Glutamatergic neuron (in vitro differentiated cells): Measurements from ENCODE around the gene VPS35L. TPM values are rescaled to one million over a fixed set of nuclear protein-coding genes. Genes with fewer than 3 reads are reported as not detected.
A peak's percentile ranks its signal among the peaks of the same experiment; 100 is the strongest.
"Not testable (repeated sequence)": the region's sequence is repeated elsewhere in the genome, so short reads cannot be mapped to it uniquely, and the experiment has no call there.

Source experiments
- DNase-seq: peaks from one replicate; pipeline ENCODE4 v3.0.0; 2022
- H3K27ac Mint-ChIP-seq: one replicate; pipeline ENCODE4 v1.8.0; 2020; ENCODE audit warnings: mild to moderate bottlenecking, mixed read lengths, inconsistent platforms; ENCODE audit not compliant: unreplicated experiment
- H3K27me3 Mint-ChIP-seq: one replicate; pipeline ENCODE4 v1.8.0; 2020; ENCODE audit warnings: mild to moderate bottlenecking, moderate library complexity, mixed read lengths, inconsistent platforms; ENCODE audit not compliant: unreplicated experiment
- H3K36me3 Mint-ChIP-seq: one replicate; pipeline ENCODE4 v1.8.0; 2020; ENCODE audit warnings: mild to moderate bottlenecking, mixed read lengths, inconsistent platforms; ENCODE audit not compliant: unreplicated experiment
- H3K4me1 Mint-ChIP-seq: one replicate; pipeline ENCODE4 v1.8.0; 2020; ENCODE audit warnings: mild to moderate bottlenecking, low read depth, mixed read lengths, inconsistent platforms; ENCODE audit not compliant: unreplicated experiment
- H3K4me3 Mint-ChIP-seq: one replicate; pipeline ENCODE4 v1.8.0; 2020; ENCODE audit warnings: mild to moderate bottlenecking, mixed read lengths, inconsistent platforms; ENCODE audit not compliant: unreplicated experiment
- H3K9me3 Mint-ChIP-seq: one replicate; pipeline ENCODE4 v1.8.0; 2020; ENCODE audit warnings: mild to moderate bottlenecking, moderate library complexity, mixed read lengths, inconsistent platforms; ENCODE audit not compliant: unreplicated experiment
- total RNA-seq: library from RNA; stranded (reverse); fragmentation: NEBNext Ultra II Directional; extraction: Animal tissue kit (Norgen Biotek cat#: 25700); gene quantifications from one replicate; pipeline ENCODE4 v1.2.1, GENCODE V29; 2021; ENCODE audit not compliant: unreplicated experiment
- TF ChIP-seq, protein P1 (sequence below): fragments of 200-600 bp; sonication (generic); IDR thresholded peaks from one replicate; pipeline ENCODE4 v1.5.0; 2021; ENCODE audit not compliant: partially characterized antibody, unreplicated experiment

The VPS35L gene
- total RNA-seq, 1 donor from 2014 or later = 57.1 TPM

DNA sequence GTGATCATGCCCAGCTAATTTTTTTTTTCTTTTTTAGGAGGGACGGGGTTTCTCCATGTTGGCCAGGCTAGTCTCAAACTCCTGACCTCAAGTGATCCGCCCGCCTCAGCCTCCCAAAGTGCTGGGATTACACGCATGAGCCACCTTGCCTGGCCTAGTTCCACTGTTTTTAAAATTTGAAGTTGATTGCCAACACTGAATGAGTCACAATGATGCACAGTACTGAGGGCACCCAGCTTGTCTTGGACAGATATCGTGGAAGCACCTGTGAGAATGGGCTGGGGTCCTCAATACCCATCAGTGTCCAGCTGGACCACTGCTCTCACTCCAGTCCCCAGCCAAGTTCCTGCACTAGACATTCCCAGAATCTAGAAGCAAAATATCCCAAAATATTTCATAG is 160.1 kb downstream of the VPS35L start:
- TF ChIP-seq, protein P1, sequence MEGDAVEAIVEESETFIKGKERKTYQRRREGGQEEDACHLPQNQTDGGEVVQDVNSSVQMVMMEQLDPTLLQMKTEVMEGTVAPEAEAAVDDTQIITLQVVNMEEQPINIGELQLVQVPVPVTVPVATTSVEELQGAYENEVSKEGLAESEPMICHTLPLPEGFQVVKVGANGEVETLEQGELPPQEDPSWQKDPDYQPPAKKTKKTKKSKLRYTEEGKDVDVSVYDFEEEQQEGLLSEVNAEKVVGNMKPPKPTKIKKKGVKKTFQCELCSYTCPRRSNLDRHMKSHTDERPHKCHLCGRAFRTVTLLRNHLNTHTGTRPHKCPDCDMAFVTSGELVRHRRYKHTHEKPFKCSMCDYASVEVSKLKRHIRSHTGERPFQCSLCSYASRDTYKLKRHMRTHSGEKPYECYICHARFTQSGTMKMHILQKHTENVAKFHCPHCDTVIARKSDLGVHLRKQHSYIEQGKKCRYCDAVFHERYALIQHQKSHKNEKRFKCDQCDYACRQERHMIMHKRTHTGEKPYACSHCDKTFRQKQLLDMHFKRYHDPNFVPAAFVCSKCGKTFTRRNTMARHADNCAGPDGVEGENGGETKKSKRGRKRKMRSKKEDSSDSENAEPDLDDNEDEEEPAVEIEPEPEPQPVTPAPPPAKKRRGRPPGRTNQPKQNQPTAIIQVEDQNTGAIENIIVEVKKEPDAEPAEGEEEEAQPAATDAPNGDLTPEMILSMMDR = no peak
- Mint-ChIP-seq H3K36me3 (no peaks in the 10 kb centered on the region), H3K4me3 (no peak overlapping the region), H3K27ac (no peak overlapping the region), H3K4me1 (peaks cover 8% of the 10 kb centered on the region), H3K27me3 (peaks cover 8% of the 10 kb centered on the region), H3K9me3 (peaks cover 2% of the 10 kb centered on the region)
- DNase-seq = no peak

DNA sequence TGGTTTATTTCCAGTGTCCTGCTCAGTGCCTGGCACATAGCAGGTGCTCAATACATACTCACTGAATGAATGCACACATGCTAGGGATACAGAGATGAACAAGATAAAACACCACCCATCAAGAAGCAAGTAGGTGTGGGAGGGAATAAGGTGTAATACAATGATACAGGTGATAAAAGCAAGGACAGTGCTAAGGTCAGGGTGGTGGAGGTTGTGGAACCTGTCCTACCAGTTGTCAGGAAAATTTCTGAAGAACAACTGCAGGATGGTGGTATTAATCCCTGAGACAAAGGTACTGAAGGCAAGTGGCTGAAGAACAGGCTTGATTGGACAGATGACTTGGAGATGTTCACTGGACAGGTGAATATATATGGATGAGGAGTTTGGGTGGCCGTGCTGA is 160.7 kb downstream of the VPS35L start:
- Mint-ChIP-seq H3K4me3 (peak overlapping the region; percentile 72), H3K4me1 (peaks cover 8% of the 10 kb centered on the region), H3K9me3 (peaks cover 2% of the 10 kb centered on the region), H3K36me3 (no peaks in the 10 kb centered on the region), H3K27me3 (peaks cover 8% of the 10 kb centered on the region), H3K27ac (no peak overlapping the region)
- DNase-seq = no peak
- TF ChIP-seq, protein P1 = no peak

DNA sequence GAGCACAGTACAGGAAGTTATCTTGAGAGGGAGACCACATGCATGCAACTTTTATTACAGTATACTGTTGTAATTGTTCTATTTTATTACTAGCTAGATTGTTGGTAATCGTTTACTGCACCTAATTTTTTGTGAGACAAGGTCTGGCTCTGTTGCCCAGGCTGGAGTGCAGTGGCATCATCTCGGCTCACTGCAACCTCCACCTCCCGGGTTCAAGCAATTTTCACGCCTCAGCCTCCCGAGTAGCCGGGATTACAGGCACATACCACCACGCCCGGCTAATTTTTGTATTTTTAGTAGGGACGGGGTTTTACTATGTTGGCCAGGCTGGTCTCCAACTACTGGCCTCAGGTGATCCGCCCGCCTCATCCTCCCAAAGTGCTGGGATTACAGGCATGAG is 161.2 kb downstream of the VPS35L start:
- Mint-ChIP-seq H3K4me3 (peak overlapping the region; percentile 92), H3K27ac (peak overlapping the region; percentile 92)
- not testable (repeated sequence) for DNase-seq, H3K36me3 Mint-ChIP-seq, H3K9me3 Mint-ChIP-seq, H3K4me1 Mint-ChIP-seq, H3K27me3 Mint-ChIP-seq

DNA sequence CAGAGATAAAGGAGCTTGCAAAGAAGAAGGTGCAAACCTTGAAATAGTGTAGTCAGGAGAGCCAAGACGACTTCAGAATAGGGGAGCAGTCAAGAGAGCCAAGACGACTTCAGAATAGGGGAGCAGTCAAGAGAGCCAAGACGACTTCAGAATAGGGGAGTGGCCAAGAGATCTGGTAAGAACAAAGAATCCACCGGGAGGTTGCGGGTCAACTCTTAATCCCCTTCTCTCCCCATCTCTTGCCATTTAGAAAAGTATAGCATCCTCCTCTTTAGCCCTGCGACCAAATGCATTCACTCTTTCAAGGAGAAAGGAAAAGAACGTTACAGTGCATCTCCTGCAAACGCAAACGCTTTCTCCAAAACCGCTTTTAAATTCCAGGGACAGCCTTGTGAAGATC is 161.8 kb downstream of the VPS35L start:
- Mint-ChIP-seq H3K36me3 (no peaks in the 10 kb centered on the region), H3K9me3 (no peaks in the 10 kb centered on the region), H3K4me3 (peak overlapping the region; percentile 92), H3K27me3 (peaks cover 3% of the 10 kb centered on the region), H3K27ac (peak overlapping the region; percentile 92), H3K4me1 (peaks cover 8% of the 10 kb centered on the region)
- no peak for DNase-seq
- TF ChIP-seq, protein P1 = no peak

DNA sequence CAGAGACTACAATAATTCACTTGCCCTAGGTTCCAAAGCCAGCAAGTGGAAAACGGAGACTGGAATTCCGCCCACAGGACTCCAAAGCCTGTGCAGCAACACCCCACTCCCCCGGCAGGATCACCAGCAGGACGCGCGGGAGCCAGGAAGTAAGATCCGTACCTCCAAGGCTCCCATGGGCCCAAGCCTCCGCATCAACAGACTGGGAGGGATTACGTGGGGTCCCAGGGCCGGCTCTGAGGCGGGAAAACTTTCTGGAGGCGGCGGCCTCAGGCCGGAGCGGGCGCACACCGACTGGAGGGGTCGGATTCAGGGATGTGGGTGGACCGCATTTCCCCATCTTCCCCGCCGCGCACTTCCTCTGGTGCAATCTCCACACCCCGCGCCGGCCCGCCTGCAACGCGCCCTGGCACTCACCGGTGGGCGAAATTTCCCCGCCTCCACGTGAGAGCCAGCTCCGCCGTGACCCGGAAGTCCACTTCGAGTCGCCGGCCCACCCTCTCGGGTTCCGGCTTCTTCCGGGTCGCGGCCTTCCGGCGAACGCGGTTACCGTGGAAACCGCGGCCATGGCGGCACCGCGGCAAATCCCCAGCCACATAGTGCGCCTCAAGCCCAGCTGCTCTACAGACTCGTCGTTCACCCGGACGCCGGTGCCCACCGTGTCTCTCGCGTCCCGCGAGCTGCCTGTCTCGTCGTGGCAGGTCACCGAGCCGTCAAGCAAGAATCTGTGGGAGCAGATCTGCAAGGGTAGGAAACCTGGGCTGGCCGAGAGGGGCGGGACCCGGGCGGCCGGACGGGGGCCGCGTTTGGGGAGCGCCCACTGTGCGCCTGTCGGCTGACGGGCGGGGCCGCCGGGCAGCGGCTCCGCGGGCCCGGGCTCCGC is 162.5 kb downstream of the VPS35L start, which contains the start of the genes IQCK and KNOP1:
Gene IQCK, plus strand, starts transcription at position 531 of the 883 bp plus-strand sequence. Its CDS starts 36 bp downstream, at position 567.
Gene KNOP1, minus strand, starts transcription at position 487 of the 883 bp plus-strand sequence. CDS start 3,192 bp downstream, outside the sequence.
- Mint-ChIP-seq H3K27ac (peak within 1 kb of the TSS; percentile 92), H3K9me3 (no peaks in the 10 kb centered on the region), H3K4me3 (peak within 1 kb of the TSS; percentile 92), H3K36me3 (no peaks in the 10 kb centered on the region), H3K27me3 (peaks cover 3% of the 10 kb centered on the region), H3K4me1 (peaks cover 8% of the 10 kb centered on the region)
- TF ChIP-seq, protein P1 = no peak
- DNase-seq = peak; percentile 90
